ENCODE results near the gene BRSK1. TPM values are rescaled to one million over a fixed set of nuclear protein-coding genes. Genes with fewer than 3 reads are reported as not detected.

BRSK1 gene
- total RNA-seq, 1 donor from 2014 or later: 10.1 TPM

GRCh38 chr19:55304279-55304978 lies 20.6 kb downstream of the BRSK1 start:
- intact Hi-C loops (cut with DNase I): loop anchor here (10.0 kb wide), 2 partner anchors 70 to 200 kb away; partner anchors contain the start of genes IL11 and TMEM190
- Histone ChIP-seq H3K9me3 (no peaks in the 10 kb centered on the region), H3K27me3 (no peaks in the 10 kb centered on the region), H3K4me1 (peaks cover 6% of the 10 kb centered on the region), H3K27ac (no peak overlapping the region), H3K36me3 (no peaks in the 10 kb centered on the region), H3K4me3 (no peak overlapping the region)
- DNase-seq (ENCODE audit: extremely low spot score in 2 of 2): no peak
- TF ChIP-seq POLR2A (IDR thresholded peaks at IDR 0.05) (no peak), POLR2AphosphoS5 (IDR thresholded peaks at IDR 0.05; ENCODE audit: insufficient read depth in 1 of 2, low read depth in 1 of 2) (no peak), CTCF (IDR thresholded peaks at IDR 0.05) (no peak)

GRCh38 chr19:55304980-55305379 lies 21.2 kb downstream of the BRSK1 start:
- no peaks in the 10 kb centered on the region for H3K9me3 ChIP-seq
- H3K27me3 ChIP-seq: no peaks in the 10 kb centered on the region
- peaks cover 6% of the 10 kb centered on the region for H3K4me1 ChIP-seq
- TF ChIP-seq POLR2AphosphoS5 (IDR thresholded peaks at IDR 0.05; ENCODE audit: insufficient read depth in 1 of 2, low read depth in 1 of 2): no peak
- no peak overlapping the region for H3K4me3 ChIP-seq
- no peak overlapping the region for H3K27ac ChIP-seq
- H3K36me3 ChIP-seq: no peaks in the 10 kb centered on the region
- intact Hi-C loops (cut with DNase I): loop anchor here (10.0 kb wide), 2 partner anchors 70 to 200 kb away; partner anchors contain the start of genes IL11 and TMEM190
- no peak for DNase-seq (ENCODE audit: extremely low spot score in 2 of 2)

GRCh38 chr19:55305491-55305890 lies 21.7 kb downstream of the BRSK1 start:
- H3K9me3 ChIP-seq: no peaks in the 10 kb centered on the region
- no peaks in the 10 kb centered on the region for H3K27me3 ChIP-seq
- H3K36me3 ChIP-seq: no peaks in the 10 kb centered on the region
- no peak for DNase-seq (ENCODE audit: extremely low spot score in 2 of 2)
- H3K4me1 ChIP-seq: peaks cover 6% of the 10 kb centered on the region
- H3K27ac ChIP-seq: no peak overlapping the region
- TF ChIP-seq POLR2A (IDR thresholded peaks at IDR 0.05): no peak
- TF ChIP-seq POLR2AphosphoS5 (IDR thresholded peaks at IDR 0.05; ENCODE audit: insufficient read depth in 1 of 2, low read depth in 1 of 2): no peak
- no peak for TF ChIP-seq CTCF (IDR thresholded peaks at IDR 0.05)
- intact Hi-C loops (cut with DNase I): loop anchor here (10.0 kb wide), 2 partner anchors 69 to 199 kb away; partner anchors contain the start of genes IL11 and TMEM190
- no peak overlapping the region for H3K4me3 ChIP-seq

GRCh38 chr19:55305983-55306562 lies 22.3 kb downstream of the BRSK1 start:
- Histone ChIP-seq H3K9me3 (no peaks in the 10 kb centered on the region), H3K36me3 (no peaks in the 10 kb centered on the region), H3K4me3 (no peak overlapping the region), H3K27me3 (no peaks in the 10 kb centered on the region), H3K4me1 (peaks cover 6% of the 10 kb centered on the region), H3K27ac (no peak overlapping the region)
- no peak for DNase-seq (ENCODE audit: extremely low spot score in 2 of 2)
- no peak for TF ChIP-seq POLR2AphosphoS5 (IDR thresholded peaks at IDR 0.05; ENCODE audit: insufficient read depth in 1 of 2, low read depth in 1 of 2)
- no peak for TF ChIP-seq POLR2A (IDR thresholded peaks at IDR 0.05)
- TF ChIP-seq CTCF (IDR thresholded peaks at IDR 0.05): no peak
- intact Hi-C loops (cut with DNase I): loop anchor here (10.0 kb wide), 2 partner anchors 69 to 199 kb away; partner anchors contain the start of genes IL11 and TMEM190

- no peaks in the 10 kb centered on the region for H3K36me3 ChIP-seq
- intact Hi-C loops (cut with DNase I): loop anchor here (10.0 kb wide), 2 partner anchors 68 to 198 kb away; partner anchors contain the start of genes IL11 and TMEM190
- TF ChIP-seq CTCF (IDR thresholded peaks at IDR 0.05): no peak
- no peak for TF ChIP-seq POLR2AphosphoS5 (IDR thresholded peaks at IDR 0.05; ENCODE audit: insufficient read depth in 1 of 2, low read depth in 1 of 2)
- no peak for TF ChIP-seq POLR2A (IDR thresholded peaks at IDR 0.05)
- H3K4me1 ChIP-seq: peaks cover under 1% of the 10 kb centered on the region
- H3K27me3 ChIP-seq: no peaks in the 10 kb centered on the region
- H3K4me3 ChIP-seq: no peak overlapping the region
- DNase-seq (ENCODE audit: extremely low spot score in 2 of 2): no peak
- H3K9me3 ChIP-seq: no peaks in the 10 kb centered on the region
- H3K27ac ChIP-seq: no peak overlapping the region
These were observed 22.9 kb downstream of the BRSK1 start for GRCh38 chr19:55306712-55307111.

Measured in vagina (tissue), 2 donors.